Right atrium auricular region (tissue), 2 donors: ENCODE measurements around the gene MOB3A. TPM values are rescaled to one million over a fixed set of nuclear protein-coding genes. Genes with fewer than 3 reads are reported as not detected.

Source experiments
- DNase-seq: peaks from one replicate; pipeline ENCODE4 v3.0.0-alpha.2; 2019; ENCODE audit warnings: low spot score
- H3K27ac ChIP-seq, 2 donors: fragments of 200-600 bp; sonication (generic); 1 replicate in 1 of 2; 2 replicates in 1 of 2; pipeline ENCODE4 v1.5.1; 2016 to 2019
- H3K27me3 ChIP-seq, 2 donors: fragments of 200-600 bp; sonication (generic); one replicate each; pipeline versions ENCODE4 v1.5.1 to v1.6.0; 2017 to 2019
- H3K36me3 ChIP-seq: fragments of 200-600 bp; sonication (generic); one replicate; pipeline ENCODE4 v1.5.1; 2016
- H3K4me1 ChIP-seq, 2 donors: fragments of 200-600 bp; sonication (generic); one replicate each; pipeline versions ENCODE4 v1.5.1 to v1.6.0; 2017 to 2019
- H3K4me3 ChIP-seq, 2 donors: fragments of 200-600 bp; sonication (generic); 1 replicate in 1 of 2; 2 replicates in 1 of 2; pipeline ENCODE4 v1.5.1; 2017 to 2019; ENCODE audit warnings: mild to moderate bottlenecking in 1 of 2, moderate library complexity in 1 of 2
- H3K9me3 ChIP-seq, 2 donors: fragments of 200-600 bp; sonication (generic); one replicate each; pipeline ENCODE4 v1.5.1; 2019
- CTCF ChIP-seq, 2 donors: fragments of 200-600 bp; sonication (generic); IDR thresholded peaks; one replicate each; pipeline ENCODE4 v1.5.1; 2019; ENCODE audit warnings: antibody characterized with exemption in 2 of 2
- total RNA-seq, 2 donors: library from RNA; depleted of rRNA; stranded (reverse); fragments of >200 nt; gene quantifications; one replicate each; pipeline ENCODE4 v1.1.0, GENCODE V29; 2016

Gene MOB3A
- total RNA-seq, 2 donors from 2014 or later: 19.7 to 29.4 TPM

DNA sequence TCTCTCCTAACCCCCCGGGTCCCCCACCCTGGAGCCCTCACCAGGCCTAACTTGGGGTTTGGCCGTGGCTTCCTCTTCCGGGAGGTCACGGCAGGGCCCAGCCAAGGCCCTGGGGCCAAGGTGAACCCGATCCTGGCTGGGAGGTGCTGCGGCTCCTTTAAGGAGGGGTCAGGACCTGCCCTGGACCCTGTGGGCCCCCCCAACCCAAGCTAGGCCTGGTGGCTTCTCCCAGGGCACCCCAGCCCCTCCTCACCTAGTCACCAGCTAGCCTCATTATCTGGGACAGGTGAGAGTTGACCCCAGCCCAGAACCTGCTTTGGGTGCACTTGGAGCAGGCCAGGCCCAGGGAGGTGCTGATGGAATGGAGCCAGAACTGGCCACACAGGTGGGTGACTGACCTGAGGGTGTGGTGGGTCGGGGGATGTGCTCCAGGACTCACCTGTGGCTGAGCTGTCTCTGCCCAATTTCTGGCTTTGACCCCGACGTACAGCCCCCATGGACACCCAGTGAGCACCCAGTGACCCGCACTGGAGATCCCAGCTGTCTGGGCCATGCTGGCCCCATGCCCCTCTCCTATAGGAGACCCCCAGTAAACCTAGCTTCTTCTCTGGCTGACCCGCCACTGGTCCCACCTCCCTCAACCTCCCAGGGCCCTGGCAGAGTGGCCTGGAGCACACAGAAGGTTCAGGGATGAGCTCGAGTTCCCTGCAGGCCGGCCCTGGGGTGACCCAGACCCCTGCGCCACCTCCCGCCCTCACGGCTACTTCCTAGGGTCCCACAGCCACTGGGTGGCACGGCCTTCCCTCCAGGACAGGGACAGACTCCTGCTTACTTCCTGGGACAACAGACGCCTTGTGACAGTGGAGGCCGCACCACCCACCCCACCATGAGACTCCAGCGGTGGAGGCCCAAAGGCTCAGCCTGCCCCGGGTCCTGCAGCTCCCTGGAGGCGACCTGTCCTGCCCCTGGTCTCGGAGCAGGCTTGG, 38.3 kb downstream of the MOB3A start:
- Histone ChIP-seq H3K4me3 (no peak overlapping the region), H3K27ac (peak overlapping the region; percentile 99), H3K9me3 (no peaks in the 10 kb centered on the region), H3K36me3 (no peaks in the 10 kb centered on the region), H3K27me3 (no peaks in the 10 kb centered on the region), H3K4me1 (peaks cover 0 to 81% of the 10 kb centered on the region in 2 donors)
- no peak for DNase-seq
- TF ChIP-seq CTCF (IDR thresholded peaks at IDR 0.05): no peak

DNA sequence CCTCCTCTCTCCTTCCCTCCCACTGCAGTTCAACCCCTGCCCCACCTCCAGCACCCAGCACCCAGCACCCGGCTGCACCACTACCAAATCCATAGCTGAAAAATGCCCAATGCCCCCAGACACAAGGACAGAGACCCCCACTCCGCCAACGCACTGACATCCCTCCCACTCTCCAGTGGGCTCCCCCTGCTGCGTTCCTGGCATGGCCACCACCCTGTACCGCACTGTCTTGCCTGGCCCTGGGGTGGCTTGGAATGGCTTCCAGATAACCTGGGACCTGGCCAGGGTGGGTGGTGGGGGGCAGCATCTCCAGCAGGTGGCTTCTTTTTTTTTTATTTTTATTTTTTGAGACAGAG, 39.3 kb downstream of the MOB3A start:
- TF ChIP-seq CTCF (IDR thresholded peaks at IDR 0.05): no peak
- no peak for DNase-seq
- H3K36me3 ChIP-seq: no peaks in the 10 kb centered on the region
- no peak overlapping the region for H3K4me3 ChIP-seq
- H3K9me3 ChIP-seq: no peaks in the 10 kb centered on the region
- no peaks in the 10 kb centered on the region for H3K27me3 ChIP-seq
- peak overlapping the region; percentile 94 to 99 for H3K27ac ChIP-seq
- peaks cover 0 to 79% of the 10 kb centered on the region in 2 donors for H3K4me1 ChIP-seq

DNA sequence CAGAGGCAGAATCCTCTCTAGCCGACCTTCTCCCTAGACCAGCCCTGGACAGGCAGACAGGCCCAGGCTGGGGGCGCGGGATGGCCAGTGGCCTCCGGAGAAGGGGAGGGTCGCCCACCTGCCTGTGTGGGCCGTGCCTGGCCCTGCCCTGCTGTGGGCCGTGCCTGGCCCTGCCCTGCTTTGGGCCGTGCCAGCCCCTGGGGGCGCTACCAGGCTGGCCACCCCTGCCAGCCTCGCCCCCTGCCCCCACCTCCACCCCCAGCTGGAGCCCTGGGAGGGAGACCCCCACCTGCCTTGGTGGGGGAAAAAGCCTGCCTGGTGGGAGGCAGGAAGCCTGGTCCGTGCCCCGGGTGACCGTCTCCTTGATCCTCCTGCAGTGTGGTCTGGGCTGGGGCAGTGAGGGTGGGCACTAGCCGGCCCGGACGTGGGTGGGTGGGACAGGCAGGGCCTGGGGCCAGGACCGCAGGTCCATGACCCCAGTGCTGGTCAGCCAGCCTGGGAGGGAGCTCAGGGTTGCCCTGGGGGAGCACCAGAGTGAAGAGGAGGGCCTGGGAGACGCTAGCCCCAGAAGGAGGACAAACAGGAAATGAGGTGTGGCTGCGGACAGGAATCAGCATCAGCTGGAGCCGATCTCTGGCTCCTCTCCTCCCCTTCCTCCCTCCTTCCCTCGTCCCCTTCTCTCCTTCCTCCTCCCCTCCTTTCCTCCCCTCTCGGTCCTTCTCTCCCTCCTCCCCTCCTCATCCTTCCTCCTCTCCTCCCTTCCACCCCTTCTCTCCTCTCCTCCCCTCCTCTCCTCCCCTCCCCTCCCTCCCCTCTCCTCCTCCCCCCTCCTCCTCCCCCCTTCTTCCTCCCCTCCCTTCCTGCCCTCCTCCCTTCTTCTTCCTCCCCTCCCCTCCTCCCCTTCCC, 39.9 kb downstream of the MOB3A start:
- Histone ChIP-seq H3K27ac (peak overlapping the region; percentile 94 to 99), H3K27me3 (no peaks in the 10 kb centered on the region), H3K4me1 (peaks cover 0 to 83% of the 10 kb centered on the region in 2 donors), H3K9me3 (no peaks in the 10 kb centered on the region), H3K4me3 (peak overlapping the region; percentile 32 to 47), H3K36me3 (no peaks in the 10 kb centered on the region)
- DNase-seq: peak; percentile 77
- TF ChIP-seq CTCF (IDR thresholded peaks at IDR 0.05): no peak

GRCh38 chr19:2054763-2055162, 41.4 kb downstream of the MOB3A start:
- H3K9me3 ChIP-seq: no peaks in the 10 kb centered on the region
- H3K27ac ChIP-seq: peak overlapping the region; percentile 53 to 94
- H3K4me1 ChIP-seq: peaks cover 0 to 72% of the 10 kb centered on the region in 2 donors
- H3K27me3 ChIP-seq: no peaks in the 10 kb centered on the region
- no peak overlapping the region for H3K4me3 ChIP-seq
- no peak for TF ChIP-seq CTCF (IDR thresholded peaks at IDR 0.05)
- DNase-seq: no peak
- H3K36me3 ChIP-seq: no peaks in the 10 kb centered on the region

- H3K36me3 ChIP-seq: no peaks in the 10 kb centered on the region
- DNase-seq: peak; percentile 82
- peak overlapping the region; percentile 53 to 94 for H3K27ac ChIP-seq
- no peak overlapping the region for H3K4me3 ChIP-seq
- no peak for TF ChIP-seq CTCF (IDR thresholded peaks at IDR 0.05)
- H3K9me3 ChIP-seq: no peaks in the 10 kb centered on the region
- no peaks in the 10 kb centered on the region for H3K27me3 ChIP-seq
- H3K4me1 ChIP-seq: peaks cover 0 to 73% of the 10 kb centered on the region in 2 donors
These were observed 42.3 kb downstream of the MOB3A start for GRCh38 chr19:2053601-2054389.
